GM23338 (cell line): ENCODE measurements around the gene C1RL. TPM values are rescaled to one million over a fixed set of nuclear protein-coding genes. Genes with fewer than 3 reads are reported as not detected.

Experiments
- ATAC-seq: fragments of 200-7000 bp; cut with Tn5 transposase; 3 replicates; pipeline ENCODE4 v1.9.1; 2020
- DNase-seq: peaks from one replicate; pipeline ENCODE4 v3.0.0-alpha.2; 2015; ENCODE audit warnings: low spot score
- H2AFZ ChIP-seq: fragments of 200-600 bp; sonication (generic); 2 replicates; pipeline ENCODE4 v1.8.0; 2016; ENCODE audit warnings: antibody characterized with exemption, mild to moderate bottlenecking, moderate library complexity
- H3F3A ChIP-seq: fragments of 200-600 bp; sonication (generic); replicated peaks from 2 replicates; pipeline ENCODE4 v1.8.0; 2017; ENCODE audit warnings: antibody characterized with exemption, mixed run types, low read depth
- H3K27ac ChIP-seq: fragments of 200-600 bp; sonication (generic); 2 replicates; pipeline ENCODE4 v1.6.1; 2016; ENCODE audit warnings: low read depth
- H3K27me3 ChIP-seq: fragments of 200-600 bp; sonication (generic); 2 replicates; pipeline ENCODE4 v1.8.0; 2016; ENCODE audit warnings: mild to moderate bottlenecking, mixed run types, moderate library complexity; ENCODE audit not compliant: insufficient read depth
- H3K36me3 ChIP-seq: fragments of 200-600 bp; sonication (generic); 2 replicates; pipeline ENCODE4 v1.8.0; 2016; ENCODE audit warnings: mild to moderate bottlenecking; ENCODE audit not compliant: insufficient read depth
- H3K4me1 ChIP-seq: fragments of 200-600 bp; sonication (generic); 2 replicates; pipeline ENCODE4 v1.8.0; 2016; ENCODE audit warnings: mild to moderate bottlenecking, moderate library complexity; ENCODE audit not compliant: insufficient read depth
- H3K4me2 ChIP-seq: fragments of 200-600 bp; sonication (generic); 2 replicates; pipeline ENCODE4 v1.7.1; 2017; ENCODE audit warnings: mixed run types
- H3K4me3 ChIP-seq: fragments of 200-600 bp; sonication (generic); 2 replicates; pipeline ENCODE4 v1.6.1; 2016; ENCODE audit warnings: mixed run types
- H3K79me2 ChIP-seq: fragments of 200-600 bp; sonication (generic); replicated peaks from 2 replicates; pipeline ENCODE4 v1.8.0; 2017; ENCODE audit warnings: mild to moderate bottlenecking; ENCODE audit not compliant: insufficient read depth
- H3K9me2 ChIP-seq: fragments of 200-600 bp; sonication (generic); 2 replicates; pipeline ENCODE4 v1.8.0; 2017; ENCODE audit not compliant: insufficient read depth
- H4K20me1 ChIP-seq: fragments of 200-600 bp; sonication (generic); replicated peaks from 2 replicates; pipeline ENCODE4 v1.8.0; 2017; ENCODE audit warnings: mild to moderate bottlenecking; ENCODE audit not compliant: insufficient read depth
- H3K27ac Mint-ChIP-seq: 2 replicates; pipeline ENCODE4 v1.8.0; 2020; ENCODE audit warnings: inconsistent platforms, mild to moderate bottlenecking, moderate library complexity, mixed read lengths
- H3K27me3 Mint-ChIP-seq: 3 replicates; pipeline ENCODE4 v1.8.0; 2022; ENCODE audit warnings: low read depth, mild to moderate bottlenecking, moderate library complexity, mixed read lengths, inconsistent platforms; ENCODE audit not compliant: insufficient read depth, poor library complexity
- H3K36me3 Mint-ChIP-seq: 3 replicates; pipeline ENCODE4 v1.8.0; 2021; ENCODE audit warnings: low read depth, mild to moderate bottlenecking, inconsistent platforms, moderate library complexity, mixed read lengths
- H3K4me1 Mint-ChIP-seq: 3 replicates; pipeline ENCODE4 v1.8.0; 2020; ENCODE audit warnings: mild to moderate bottlenecking, inconsistent platforms, mixed read lengths
- H3K4me3 Mint-ChIP-seq: 3 replicates; pipeline ENCODE4 v1.8.0; 2021; ENCODE audit warnings: moderate library complexity, mild to moderate bottlenecking, inconsistent platforms, mixed read lengths
- H3K9me3 Mint-ChIP-seq: 3 replicates; pipeline ENCODE4 v1.8.0; 2020; ENCODE audit warnings: moderate library complexity, mild to moderate bottlenecking, inconsistent platforms, mixed read lengths
- CREB1 ChIP-seq: fragments of 250-450 bp; sonication (Bioruptor Pico); IDR thresholded peaks from 2 replicates; pipeline ENCODE4 v1.5.0; 2020; ENCODE audit warnings: low read depth, mild to moderate bottlenecking, moderate library complexity
- EZH2 ChIP-seq: fragments of 200-600 bp; sonication (generic); IDR thresholded peaks from one replicate; pipeline ENCODE4 v1.8.0; 2017; ENCODE audit warnings: antibody characterized with exemption, mild to moderate bottlenecking, low read depth; ENCODE audit not compliant: unreplicated experiment
- EZH2phosphoT487 ChIP-seq: fragments of 200-600 bp; sonication (generic); IDR thresholded peaks from one replicate; pipeline ENCODE4 v1.8.1; 2018; ENCODE audit warnings: antibody characterized with exemption; ENCODE audit not compliant: unreplicated experiment
- JUNB ChIP-seq: IDR thresholded peaks from one replicate; pipeline ENCODE4 v1.6.1; 2016; ENCODE audit warnings: antibody characterized with exemption; ENCODE audit not compliant: unreplicated experiment
- NANOG ChIP-seq: IDR thresholded peaks from 2 replicates; pipeline ENCODE4 v1.6.1; 2016; ENCODE audit warnings: antibody characterized with exemption, borderline replicate concordance
- POLR2AphosphoS5 ChIP-seq: IDR thresholded peaks from 2 replicates; pipeline ENCODE4 v1.6.1; 2016; ENCODE audit warnings: antibody characterized with exemption, low read depth
- STAT1 ChIP-seq: IDR thresholded peaks from one replicate; pipeline ENCODE4 v1.6.1; 2016; ENCODE audit warnings: antibody characterized with exemption; ENCODE audit not compliant: unreplicated experiment
- ZNF114 ChIP-seq: fragments of 250-450 bp; sonication (Bioruptor Pico); IDR thresholded peaks from 2 replicates; pipeline ENCODE4 v1.5.0; 2020; ENCODE audit warnings: mild to moderate bottlenecking, moderate library complexity
- ZNF331 ChIP-seq: fragments of 250-450 bp; sonication (Bioruptor Pico); IDR thresholded peaks from 2 replicates; pipeline ENCODE4 v1.5.0; 2020; ENCODE audit warnings: low read depth, mild to moderate bottlenecking, moderate library complexity
- polyA plus RNA-seq: library from polyadenylated mRNA; unstranded; fragments of >200 nt; fragmentation: Nextera tagmentation; extraction: Ambion mirVana; gene quantifications from 2 replicates; pipeline ENCODE4 v1.2.1, GENCODE V29; 2016
- total RNA-seq: library from RNA; depleted of rRNA; stranded (reverse); fragments of >200 nt; shearing (Covaris generic); gene quantifications from 2 replicates; pipeline ENCODE4 v1.2.3, GENCODE V29; 2014
- TF ChIP-seq, protein P1 (sequence below): IDR thresholded peaks from 2 replicates; pipeline ENCODE4 v1.6.1; 2016; ENCODE audit warnings: antibody characterized with exemption
- TF ChIP-seq, protein P2 (sequence below): IDR thresholded peaks from one replicate; pipeline ENCODE4 v1.6.1; 2018; ENCODE audit warnings: antibody characterized with exemption; ENCODE audit not compliant: unreplicated experiment
- TF ChIP-seq, protein P3 (sequence below): fragments of 250-450 bp; sonication (Bioruptor Pico); IDR thresholded peaks from 2 replicates; pipeline ENCODE4 v1.5.0; 2020; ENCODE audit warnings: mild to moderate bottlenecking, moderate library complexity
- TF ChIP-seq, protein P4 (sequence below), 2 experiments: fragments of 200-600 bp in 1 of 2; sonication (generic) in 1 of 2; conservative IDR thresholded peaks; 2 replicates each; pipeline versions ENCODE4 v1.5.1 to v1.6.1; 2016 to 2017; ENCODE audit warnings: antibody characterized with exemption in 2 of 2, low read depth in 2 of 2, mild to moderate bottlenecking in 2 of 2, moderate library complexity in 1 of 2

The C1RL gene
- total and polyA plus RNA-seq, 2 experiments from 2014 or later, result 7.3 to 8.8 TPM

DNA sequence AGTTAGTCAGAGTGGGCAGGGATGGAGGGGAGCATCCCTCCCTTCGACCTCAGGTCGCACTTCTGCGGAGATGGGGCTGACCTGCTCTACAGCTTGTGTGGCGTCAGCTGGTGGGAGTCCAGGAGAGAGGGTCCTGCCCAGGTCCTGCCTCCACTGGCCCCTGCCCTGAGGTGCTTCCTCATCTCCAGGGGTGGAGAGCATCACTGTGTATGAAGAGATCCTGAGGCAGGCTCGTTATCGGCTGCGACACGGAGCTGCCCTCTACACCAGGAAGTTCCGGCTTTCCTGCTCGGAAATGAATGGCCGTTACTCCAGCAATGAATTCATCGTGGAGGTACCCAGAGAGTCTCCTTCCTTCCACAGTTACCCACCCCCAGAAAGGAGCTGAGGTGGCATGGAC, 41.3 kb upstream of the C1RL start:
- ATAC-seq (no peak), DNase-seq (no peak)
- no peaks in the 10 kb centered on the region for H3K4me1 Mint-ChIP-seq
- Histone ChIP-seq H3K4me3 (no peak overlapping the region), H3K27me3 (no peaks in the 10 kb centered on the region), H3K4me1 (no peaks in the 10 kb centered on the region), H3K36me3 (no peaks in the 10 kb centered on the region; the same call in 1 of the 2 replicates), H3K27ac (no peak overlapping the region), H2AFZ (no peak overlapping the region), H3K79me2 (no peaks in the 10 kb centered on the region), H3F3A (no peaks in the 10 kb centered on the region), H3K9me2 (no peaks in the 10 kb centered on the region), H4K20me1 (no peaks in the 10 kb centered on the region; the same call in 1 of the 2 replicates), H3K4me2 (no peak overlapping the region)
- no peak overlapping the region for H3K27ac Mint-ChIP-seq
- TF ChIP-seq JUNB (no peak), EZH2phosphoT487 (no peak), EZH2 (no peak), ZNF331 (CRISPR knock-in tag) (no peak), NANOG (no peak), POLR2AphosphoS5 (no peak), CREB1 (CRISPR knock-in tag) (no peak), STAT1 (no peak), ZNF114 (CRISPR knock-in tag) (no peak)
- TF ChIP-seq, protein P1, sequence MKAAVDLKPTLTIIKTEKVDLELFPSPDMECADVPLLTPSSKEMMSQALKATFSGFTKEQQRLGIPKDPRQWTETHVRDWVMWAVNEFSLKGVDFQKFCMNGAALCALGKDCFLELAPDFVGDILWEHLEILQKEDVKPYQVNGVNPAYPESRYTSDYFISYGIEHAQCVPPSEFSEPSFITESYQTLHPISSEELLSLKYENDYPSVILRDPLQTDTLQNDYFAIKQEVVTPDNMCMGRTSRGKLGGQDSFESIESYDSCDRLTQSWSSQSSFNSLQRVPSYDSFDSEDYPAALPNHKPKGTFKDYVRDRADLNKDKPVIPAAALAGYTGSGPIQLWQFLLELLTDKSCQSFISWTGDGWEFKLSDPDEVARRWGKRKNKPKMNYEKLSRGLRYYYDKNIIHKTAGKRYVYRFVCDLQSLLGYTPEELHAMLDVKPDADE, result no peak
- TF ChIP-seq, protein P2, sequence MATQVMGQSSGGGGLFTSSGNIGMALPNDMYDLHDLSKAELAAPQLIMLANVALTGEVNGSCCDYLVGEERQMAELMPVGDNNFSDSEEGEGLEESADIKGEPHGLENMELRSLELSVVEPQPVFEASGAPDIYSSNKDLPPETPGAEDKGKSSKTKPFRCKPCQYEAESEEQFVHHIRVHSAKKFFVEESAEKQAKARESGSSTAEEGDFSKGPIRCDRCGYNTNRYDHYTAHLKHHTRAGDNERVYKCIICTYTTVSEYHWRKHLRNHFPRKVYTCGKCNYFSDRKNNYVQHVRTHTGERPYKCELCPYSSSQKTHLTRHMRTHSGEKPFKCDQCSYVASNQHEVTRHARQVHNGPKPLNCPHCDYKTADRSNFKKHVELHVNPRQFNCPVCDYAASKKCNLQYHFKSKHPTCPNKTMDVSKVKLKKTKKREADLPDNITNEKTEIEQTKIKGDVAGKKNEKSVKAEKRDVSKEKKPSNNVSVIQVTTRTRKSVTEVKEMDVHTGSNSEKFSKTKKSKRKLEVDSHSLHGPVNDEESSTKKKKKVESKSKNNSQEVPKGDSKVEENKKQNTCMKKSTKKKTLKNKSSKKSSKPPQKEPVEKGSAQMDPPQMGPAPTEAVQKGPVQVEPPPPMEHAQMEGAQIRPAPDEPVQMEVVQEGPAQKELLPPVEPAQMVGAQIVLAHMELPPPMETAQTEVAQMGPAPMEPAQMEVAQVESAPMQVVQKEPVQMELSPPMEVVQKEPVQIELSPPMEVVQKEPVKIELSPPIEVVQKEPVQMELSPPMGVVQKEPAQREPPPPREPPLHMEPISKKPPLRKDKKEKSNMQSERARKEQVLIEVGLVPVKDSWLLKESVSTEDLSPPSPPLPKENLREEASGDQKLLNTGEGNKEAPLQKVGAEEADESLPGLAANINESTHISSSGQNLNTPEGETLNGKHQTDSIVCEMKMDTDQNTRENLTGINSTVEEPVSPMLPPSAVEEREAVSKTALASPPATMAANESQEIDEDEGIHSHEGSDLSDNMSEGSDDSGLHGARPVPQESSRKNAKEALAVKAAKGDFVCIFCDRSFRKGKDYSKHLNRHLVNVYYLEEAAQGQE, result no peak
- TF ChIP-seq, protein P3, sequence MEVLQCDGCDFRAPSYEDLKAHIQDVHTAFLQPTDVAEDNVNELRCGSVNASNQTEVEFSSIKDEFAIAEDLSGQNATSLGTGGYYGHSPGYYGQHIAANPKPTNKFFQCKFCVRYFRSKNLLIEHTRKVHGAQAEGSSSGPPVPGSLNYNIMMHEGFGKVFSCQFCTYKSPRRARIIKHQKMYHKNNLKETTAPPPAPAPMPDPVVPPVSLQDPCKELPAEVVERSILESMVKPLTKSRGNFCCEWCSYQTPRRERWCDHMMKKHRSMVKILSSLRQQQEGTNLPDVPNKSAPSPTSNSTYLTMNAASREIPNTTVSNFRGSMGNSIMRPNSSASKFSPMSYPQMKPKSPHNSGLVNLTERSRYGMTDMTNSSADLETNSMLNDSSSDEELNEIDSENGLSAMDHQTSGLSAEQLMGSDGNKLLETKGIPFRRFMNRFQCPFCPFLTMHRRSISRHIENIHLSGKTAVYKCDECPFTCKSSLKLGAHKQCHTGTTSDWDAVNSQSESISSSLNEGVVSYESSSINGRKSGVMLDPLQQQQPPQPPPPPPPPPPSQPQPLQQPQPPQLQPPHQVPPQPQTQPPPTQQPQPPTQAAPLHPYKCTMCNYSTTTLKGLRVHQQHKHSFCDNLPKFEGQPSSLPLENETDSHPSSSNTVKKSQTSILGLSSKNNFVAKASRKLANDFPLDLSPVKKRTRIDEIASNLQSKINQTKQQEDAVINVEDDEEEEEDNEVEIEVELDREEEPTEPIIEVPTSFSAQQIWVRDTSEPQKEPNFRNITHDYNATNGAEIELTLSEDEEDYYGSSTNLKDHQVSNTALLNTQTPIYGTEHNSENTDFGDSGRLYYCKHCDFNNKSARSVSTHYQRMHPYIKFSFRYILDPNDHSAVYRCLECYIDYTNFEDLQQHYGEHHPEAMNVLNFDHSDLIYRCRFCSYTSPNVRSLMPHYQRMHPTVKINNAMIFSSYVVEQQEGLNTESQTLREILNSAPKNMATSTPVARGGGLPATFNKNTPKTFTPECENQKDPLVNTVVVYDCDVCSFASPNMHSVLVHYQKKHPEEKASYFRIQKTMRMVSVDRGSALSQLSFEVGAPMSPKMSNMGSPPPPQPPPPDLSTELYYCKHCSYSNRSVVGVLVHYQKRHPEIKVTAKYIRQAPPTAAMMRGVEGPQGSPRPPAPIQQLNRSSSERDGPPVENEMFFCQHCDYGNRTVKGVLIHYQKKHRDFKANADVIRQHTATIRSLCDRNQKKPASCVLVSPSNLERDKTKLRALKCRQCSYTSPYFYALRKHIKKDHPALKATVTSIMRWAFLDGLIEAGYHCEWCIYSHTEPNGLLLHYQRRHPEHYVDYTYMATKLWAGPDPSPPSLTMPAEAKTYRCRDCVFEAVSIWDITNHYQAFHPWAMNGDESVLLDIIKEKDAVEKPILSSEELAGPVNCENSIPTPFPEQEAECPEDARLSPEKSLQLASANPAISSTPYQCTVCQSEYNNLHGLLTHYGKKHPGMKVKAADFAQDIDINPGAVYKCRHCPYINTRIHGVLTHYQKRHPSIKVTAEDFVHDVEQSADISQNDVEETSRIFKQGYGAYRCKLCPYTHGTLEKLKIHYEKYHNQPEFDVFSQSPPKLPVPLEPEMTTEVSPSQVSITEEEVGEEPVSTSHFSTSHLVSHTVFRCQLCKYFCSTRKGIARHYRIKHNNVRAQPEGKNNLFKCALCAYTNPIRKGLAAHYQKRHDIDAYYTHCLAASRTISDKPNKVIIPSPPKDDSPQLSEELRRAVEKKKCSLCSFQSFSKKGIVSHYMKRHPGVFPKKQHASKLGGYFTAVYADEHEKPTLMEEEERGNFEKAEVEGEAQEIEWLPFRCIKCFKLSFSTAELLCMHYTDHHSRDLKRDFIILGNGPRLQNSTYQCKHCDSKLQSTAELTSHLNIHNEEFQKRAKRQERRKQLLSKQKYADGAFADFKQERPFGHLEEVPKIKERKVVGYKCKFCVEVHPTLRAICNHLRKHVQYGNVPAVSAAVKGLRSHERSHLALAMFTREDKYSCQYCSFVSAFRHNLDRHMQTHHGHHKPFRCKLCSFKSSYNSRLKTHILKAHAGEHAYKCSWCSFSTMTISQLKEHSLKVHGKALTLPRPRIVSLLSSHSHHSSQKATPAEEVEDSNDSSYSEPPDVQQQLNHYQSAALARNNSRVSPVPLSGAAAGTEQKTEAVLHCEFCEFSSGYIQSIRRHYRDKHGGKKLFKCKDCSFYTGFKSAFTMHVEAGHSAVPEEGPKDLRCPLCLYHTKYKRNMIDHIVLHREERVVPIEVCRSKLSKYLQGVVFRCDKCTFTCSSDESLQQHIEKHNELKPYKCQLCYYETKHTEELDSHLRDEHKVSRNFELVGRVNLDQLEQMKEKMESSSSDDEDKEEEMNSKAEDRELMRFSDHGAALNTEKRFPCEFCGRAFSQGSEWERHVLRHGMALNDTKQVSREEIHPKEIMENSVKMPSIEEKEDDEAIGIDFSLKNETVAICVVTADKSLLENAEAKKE (CRISPR knock-in tag), result no peak
- TF ChIP-seq, protein P4, sequence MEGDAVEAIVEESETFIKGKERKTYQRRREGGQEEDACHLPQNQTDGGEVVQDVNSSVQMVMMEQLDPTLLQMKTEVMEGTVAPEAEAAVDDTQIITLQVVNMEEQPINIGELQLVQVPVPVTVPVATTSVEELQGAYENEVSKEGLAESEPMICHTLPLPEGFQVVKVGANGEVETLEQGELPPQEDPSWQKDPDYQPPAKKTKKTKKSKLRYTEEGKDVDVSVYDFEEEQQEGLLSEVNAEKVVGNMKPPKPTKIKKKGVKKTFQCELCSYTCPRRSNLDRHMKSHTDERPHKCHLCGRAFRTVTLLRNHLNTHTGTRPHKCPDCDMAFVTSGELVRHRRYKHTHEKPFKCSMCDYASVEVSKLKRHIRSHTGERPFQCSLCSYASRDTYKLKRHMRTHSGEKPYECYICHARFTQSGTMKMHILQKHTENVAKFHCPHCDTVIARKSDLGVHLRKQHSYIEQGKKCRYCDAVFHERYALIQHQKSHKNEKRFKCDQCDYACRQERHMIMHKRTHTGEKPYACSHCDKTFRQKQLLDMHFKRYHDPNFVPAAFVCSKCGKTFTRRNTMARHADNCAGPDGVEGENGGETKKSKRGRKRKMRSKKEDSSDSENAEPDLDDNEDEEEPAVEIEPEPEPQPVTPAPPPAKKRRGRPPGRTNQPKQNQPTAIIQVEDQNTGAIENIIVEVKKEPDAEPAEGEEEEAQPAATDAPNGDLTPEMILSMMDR (conservative IDR thresholded peaks at IDR 0.05; ENCODE audit: low read depth in 2 of 2), result no peak
- no peaks in the 10 kb centered on the region; the same call in 2 of the 3 replicates for H3K9me3 Mint-ChIP-seq
- peaks cover 2% of the 10 kb centered on the region for H3K27me3 Mint-ChIP-seq
- peaks cover 6% of the 10 kb centered on the region for H3K36me3 Mint-ChIP-seq
- no peak overlapping the region for H3K4me3 Mint-ChIP-seq
